Fibroblast of skin of back (primary cell): ENCODE data around the gene DND1. TPM values are rescaled to one million over a fixed set of nuclear protein-coding genes. Genes with fewer than 3 reads are reported as not detected.
A peak's percentile ranks its signal among the peaks of the same experiment; 100 is the strongest.
"Not testable (repeated sequence)": the region's sequence is repeated elsewhere in the genome, so short reads cannot be mapped to it uniquely, and the experiment has no call there.

ENCODE experiments used
- DNase-seq: peaks from one replicate; pipeline ENCODE4 v3.0.0-alpha.2; 2013
- polyA plus RNA-seq, 2 experiments: library from polyadenylated mRNA; unstranded; fragments of 120-200 nt; gene quantifications; one replicate each; pipeline ENCODE4 v1.2.1, GENCODE V29; 2013; ENCODE audit not compliant: insufficient read length in 2 of 2

Gene DND1
- not detected for polyA plus RNA-seq (2013, experiment 1 of 2; ENCODE audit: insufficient read length)
- not detected for polyA plus RNA-seq (2013, experiment 2 of 2; ENCODE audit: insufficient read length)

GRCh38 chr5:140673187-140673976 is at the start of gene DND1:
DND1 (minus strand) TSS chr5:140673576; CDS start chr5:140673542, 34 bp downstream.
- no peak for DNase-seq

DNA sequence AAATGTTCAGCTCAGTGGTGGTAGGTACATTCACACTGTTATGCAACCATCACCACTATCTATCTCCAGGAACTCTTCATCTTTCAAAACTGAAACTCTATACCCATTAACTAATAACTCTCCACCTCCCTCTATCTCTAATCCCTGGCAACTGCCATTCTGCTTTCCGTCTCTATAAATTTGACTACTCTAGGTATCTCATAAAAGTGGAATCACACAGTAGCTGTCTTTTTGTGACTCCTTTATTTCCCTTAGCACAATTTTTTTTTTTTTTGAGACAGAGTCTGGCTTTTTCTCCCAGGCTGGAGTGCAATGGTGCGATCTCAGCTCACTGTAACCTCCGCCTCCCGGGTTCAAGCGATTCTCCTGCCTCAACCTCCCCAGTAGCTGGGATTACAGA is 48.0 kb upstream of the DND1 start:
- not testable (repeated sequence) for DNase-seq

DNA sequence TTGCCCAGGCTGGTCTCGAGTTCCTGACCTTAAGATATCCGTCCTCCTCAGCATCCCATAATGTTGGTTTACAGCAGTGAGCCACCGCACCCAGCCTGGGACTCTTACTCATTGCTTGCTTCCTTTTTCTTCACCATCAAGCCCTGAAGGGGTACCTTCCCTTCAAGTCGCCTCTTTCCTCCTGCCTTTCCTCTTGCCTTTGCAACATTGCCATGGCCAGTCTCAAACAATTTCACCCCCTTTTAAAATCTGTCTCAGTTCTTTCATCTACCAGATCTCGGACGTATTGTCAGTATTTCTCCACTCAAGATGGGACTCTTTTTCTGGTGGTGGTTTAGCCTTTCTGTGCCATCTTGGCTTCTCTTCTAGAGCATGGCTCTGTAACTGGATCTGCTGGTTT is 47.4 kb upstream of the DND1 start:
- not testable (repeated sequence) for DNase-seq

- no peak for DNase-seq
Measured at GRCh38 chr5:140718266-140718592, 44.9 kb upstream of the DND1 start.

DNA sequence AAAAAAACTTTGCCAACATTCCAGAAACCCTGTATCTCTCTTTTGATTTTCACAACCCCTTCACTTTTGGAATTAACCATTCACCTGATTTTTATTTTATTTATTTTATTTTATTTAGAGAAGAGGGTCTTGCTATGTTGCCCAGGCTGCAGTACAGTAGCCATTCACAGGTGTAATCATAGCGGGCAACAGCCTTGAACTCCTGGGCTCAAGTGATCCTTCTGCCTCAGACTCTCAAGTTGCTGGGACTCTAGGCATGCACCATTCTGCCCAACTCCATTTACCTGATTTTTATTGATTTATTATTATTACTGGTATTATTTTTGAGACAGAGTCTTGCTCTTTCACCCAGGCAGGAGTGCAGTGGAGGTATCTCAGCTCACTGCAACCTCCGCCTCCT is 42.9 kb upstream of the DND1 start:
- not testable (repeated sequence) for DNase-seq

- no peak for DNase-seq
Measured at GRCh38 chr5:140713562-140714094, 40.3 kb upstream of the DND1 start.

DNA sequence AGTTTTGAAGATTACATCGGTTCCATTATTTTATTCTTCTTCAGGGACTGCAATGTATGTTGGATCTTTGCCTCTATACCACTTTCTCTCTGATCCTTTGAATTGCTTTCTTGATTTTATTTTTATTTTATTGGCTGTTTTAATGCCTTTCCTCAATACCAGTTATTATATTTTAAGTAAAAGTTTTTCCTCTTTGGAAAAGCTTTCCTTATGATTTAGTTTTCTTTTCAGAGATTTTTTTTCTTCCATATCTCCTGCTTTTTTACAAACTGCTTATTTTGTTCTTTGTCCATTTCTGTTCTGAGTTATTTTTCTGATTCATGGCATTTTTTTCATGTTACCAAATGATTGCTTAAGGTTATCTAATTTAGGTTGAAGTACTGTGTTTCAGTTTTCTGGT is 38.4 kb upstream of the DND1 start:
- DNase-seq = no peak

GRCh38 chr5:140710899-140711552 is 37.6 kb upstream of the DND1 start:
- peak; percentile 98 for DNase-seq

GRCh38 chr5:140708787-140709186 is 35.4 kb upstream of the DND1 start:
- not testable (repeated sequence) for DNase-seq

- no peak for DNase-seq
Measured at GRCh38 chr5:140707812-140708211, 34.4 kb upstream of the DND1 start.

DNA sequence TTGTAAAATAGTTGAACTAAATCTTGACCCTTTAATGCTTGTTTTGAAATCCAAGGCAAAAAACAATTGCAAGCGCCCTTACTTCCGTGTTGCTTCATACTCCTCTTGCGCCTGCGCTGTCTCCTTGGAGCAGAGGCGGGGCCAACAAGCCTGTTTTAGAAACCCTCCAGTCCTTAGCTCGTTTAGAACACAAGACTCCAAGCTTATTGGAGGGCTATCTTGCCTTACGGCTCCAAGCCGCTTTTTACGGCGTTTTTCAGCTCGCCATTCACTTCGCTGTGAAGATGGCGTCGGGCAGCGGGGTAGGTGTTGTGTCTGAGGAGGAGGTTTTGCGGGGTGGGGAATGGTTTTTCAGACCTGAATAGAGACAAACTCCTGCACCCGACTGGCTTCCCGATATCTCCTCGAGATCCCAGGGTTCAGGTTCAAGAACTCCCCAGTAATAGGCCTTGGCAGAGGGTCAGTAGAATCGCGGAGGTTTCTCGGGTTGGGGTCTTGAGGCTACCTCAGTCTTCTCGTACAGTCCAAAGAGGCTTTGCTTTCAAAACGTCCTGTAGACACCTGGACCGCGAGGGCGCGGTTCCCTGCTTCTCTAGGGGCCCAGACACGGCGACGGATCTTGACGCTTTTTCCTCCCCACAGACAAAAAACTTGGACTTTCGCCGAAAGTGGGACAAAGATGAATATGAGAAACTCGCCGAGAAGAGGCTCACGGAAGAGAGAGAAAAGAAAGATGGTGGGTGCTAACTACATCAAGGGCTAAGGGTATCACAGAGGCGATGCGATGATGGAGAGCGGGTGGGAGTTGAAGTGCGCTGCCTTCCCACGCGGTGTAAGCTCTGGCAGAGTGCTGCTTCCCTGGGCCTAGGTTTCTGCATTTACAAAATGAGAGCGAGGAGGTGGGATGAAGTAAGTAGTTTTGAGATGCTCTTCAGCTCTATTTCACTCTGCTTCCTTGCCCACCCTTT is 27.1 kb upstream of the DND1 start, which contains the start of gene ZMAT2:
ZMAT2 (plus strand) TSS at position 271 of the 968 bp plus-strand sequence; CDS start at position 285, 14 bp downstream.
- peak; percentile 99 for DNase-seq

GRCh38 chr5:140696891-140697492 is 23.6 kb upstream of the DND1 start:
- DNase-seq = no peak

DNA sequence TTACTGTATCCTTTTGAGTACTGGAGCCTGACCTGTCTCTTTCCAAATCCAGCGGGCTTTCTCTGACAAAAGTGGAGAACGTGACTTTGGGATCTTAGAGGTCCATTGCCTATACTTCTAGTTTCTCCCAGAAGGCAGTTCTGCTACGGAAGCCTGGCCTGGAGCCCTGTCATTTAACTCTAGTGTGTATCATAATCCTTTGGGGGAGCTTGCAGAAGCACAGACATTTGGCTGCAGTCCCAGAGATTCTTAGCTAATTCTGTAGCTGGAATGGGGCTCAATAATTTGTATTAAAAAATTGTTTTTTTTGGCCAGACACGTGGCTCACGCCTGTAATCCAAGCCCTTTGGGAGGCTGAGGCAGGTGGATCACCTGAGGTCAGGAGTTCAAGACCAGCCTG is 20.9 kb upstream of the DND1 start:
- no peak for DNase-seq

GRCh38 chr5:140690941-140691924 is 17.9 kb upstream of the DND1 start, which contains the start of the genes HARS1 and HARS2:
HARS1 (minus strand) TSS chr5:140691370; CDS start chr5:140691304, 66 bp downstream.
HARS2 (plus strand) TSS chr5:140691455; CDS start chr5:140691649, 194 bp downstream.
- DNase-seq = peak; percentile 97

DNA sequence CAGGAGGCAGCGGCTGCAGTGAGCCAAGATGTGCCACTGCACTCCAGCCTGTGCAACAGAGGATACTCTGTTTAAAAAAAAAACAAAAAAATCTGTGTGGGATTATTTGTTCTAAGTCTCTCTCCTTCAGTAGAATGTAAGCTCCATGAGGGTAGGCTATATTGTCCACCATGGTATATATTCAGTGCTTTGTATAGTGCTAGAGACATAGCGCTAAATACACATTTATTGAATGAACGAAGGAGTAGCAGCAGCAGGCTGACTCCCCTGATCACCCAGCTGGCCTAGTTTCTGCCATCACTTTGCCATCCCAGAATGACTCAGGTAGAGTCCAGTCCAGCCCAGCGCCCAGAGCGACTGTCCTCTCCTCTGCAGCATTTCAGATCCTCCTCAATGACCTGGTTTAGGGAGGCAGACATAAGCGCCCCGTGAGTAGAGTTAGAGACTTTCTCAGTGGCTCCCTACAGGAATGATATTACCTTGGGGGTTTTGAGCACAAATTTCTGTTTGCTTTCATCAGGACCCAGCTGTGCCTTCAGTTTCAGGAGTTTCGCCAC is 17.1 kb upstream of the DND1 start:
- DNase-seq = no peak

GRCh38 chr5:140678993-140679392 is 5.6 kb upstream of the DND1 start:
- no peak for DNase-seq

DNA sequence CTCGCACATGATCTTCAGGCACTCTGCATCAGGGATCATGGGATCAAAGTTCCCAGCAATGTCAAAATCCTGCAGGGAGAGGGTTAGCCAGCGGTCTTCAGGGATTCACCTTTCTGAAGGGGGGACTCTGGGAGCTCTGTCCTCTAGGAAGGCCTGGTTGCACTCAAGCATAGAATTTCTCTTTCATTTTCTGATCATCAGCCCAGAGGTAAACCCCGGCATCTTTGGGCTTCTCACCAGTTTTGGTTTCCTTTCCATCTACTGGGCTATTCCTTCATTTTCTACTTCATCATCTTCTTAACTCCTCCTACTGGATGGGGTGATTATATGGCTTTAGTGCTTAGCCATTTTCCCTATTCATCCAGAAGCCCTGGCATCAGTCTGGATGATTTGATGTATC is 4.6 kb upstream of the DND1 start:
- no peak for DNase-seq

DNA sequence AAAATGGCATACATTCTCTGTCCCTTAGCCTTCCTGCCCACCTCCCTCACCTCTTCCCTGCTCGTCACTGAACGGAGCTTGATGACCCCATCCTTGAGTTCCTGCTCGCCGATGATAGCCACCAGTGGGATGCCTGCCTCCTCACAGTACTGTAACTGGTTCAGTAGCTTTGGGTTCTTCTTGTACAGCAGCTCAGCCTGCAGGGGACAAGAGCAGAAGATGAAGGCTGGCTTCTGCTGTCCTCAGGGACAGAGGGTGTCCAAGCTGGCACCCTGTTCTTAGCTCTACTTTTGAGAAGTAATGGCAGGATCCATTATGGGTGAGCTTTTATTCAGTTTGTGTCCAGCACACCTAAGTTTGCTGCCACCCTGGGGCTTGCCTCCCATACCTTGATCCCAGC is 1.3 kb upstream of the DND1 start:
- no peak for DNase-seq

DNA sequence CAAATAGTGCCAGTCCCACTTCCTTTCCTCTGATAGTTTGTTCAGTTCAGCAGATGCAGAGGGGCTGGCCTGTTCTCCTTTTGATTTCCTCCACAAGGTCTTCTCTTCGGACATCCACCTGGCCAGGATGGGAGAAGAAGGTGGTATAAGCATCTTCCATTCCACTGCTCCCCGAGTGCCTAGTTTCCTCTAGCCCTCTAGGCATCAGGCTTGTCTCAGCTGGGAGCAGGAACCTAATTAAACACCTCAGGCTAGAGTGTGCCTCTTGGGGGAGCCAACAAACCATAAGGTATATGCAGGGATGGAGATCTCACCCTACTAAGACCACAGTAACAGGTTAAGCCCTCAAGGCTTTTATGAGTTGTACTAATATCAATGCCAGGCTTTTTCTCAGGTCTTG is 835 bp upstream of the DND1 start:
- DNase-seq = no peak
